PC-3 (cell line): ENCODE measurements around the gene C4orf33. TPM values are rescaled to one million over a fixed set of nuclear protein-coding genes. Genes with fewer than 3 reads are reported as not detected.
"Not testable (repeated sequence)": the region's sequence is repeated elsewhere in the genome, so short reads cannot be mapped to it uniquely, and the experiment has no call there.

Source experiments
- ATAC-seq: fragments of 200-7000 bp; cut with Tn5 transposase; 2 replicates; pipeline ENCODE4 v1.9.1; 2020; ENCODE audit warnings: mild to moderate bottlenecking, moderate library complexity
- BruUV-seq: library from RNA; stranded (reverse); fragments of 400-500 nt; replicated peaks from 2 replicates; lab custom pipeline; 2021; lab: Mats Ljungman, UMichigan
- CTCF ChIA-PET: fragments of 300-600 bp; sonication (Branson Sonifier 250); formaldehyde crosslinking; loops from one replicate; lab custom pipeline; 2022; ENCODE audit warnings: antibody characterized with exemption; lab: Charles Lee
- POLR2A ChIA-PET: fragments of 300-600 bp; sonication (Branson Sonifier 250); formaldehyde crosslinking; loops from one replicate; lab custom pipeline; 2022; ENCODE audit warnings: antibody characterized with exemption; ENCODE audit not compliant: unreplicated experiment; lab: Charles Lee
- DNase-seq: peaks from one replicate; pipeline ENCODE4 v3.0.0-alpha.2; 2015
- H2AFZ ChIP-seq: fragments of 300-600 bp; sonication (generic); 2 replicates; pipeline ENCODE4 v1.6.0; 2016; ENCODE audit warnings: antibody characterized with exemption, low read length
- H3F3A ChIP-seq: fragments of 300-600 bp; sonication (generic); one replicate; pipeline ENCODE4 v1.6.0; 2017; ENCODE audit warnings: antibody characterized with exemption, low read length, control low read depth, mild to moderate bottlenecking; ENCODE audit not compliant: unreplicated experiment
- H3K27ac ChIP-seq: fragments of 300-600 bp; sonication (generic); 2 replicates; pipeline ENCODE4 v1.5.1; 2016; ENCODE audit warnings: mild to moderate bottlenecking, low read length
- H3K27me3 ChIP-seq: fragments of 300-600 bp; sonication (generic); 2 replicates; pipeline ENCODE4 v1.6.1; 2016; ENCODE audit warnings: low read length, mixed read lengths
- H3K36me3 ChIP-seq: fragments of 300-600 bp; sonication (generic); 2 replicates; pipeline ENCODE4 v1.6.1; 2016; ENCODE audit warnings: low read depth, mixed run types, low read length, mixed read lengths
- H3K4me1 ChIP-seq: fragments of 300-600 bp; sonication (generic); 2 replicates; pipeline ENCODE4 v1.5.1; 2016; ENCODE audit warnings: low read length; ENCODE audit not compliant: insufficient read depth
- H3K4me2 ChIP-seq: fragments of 300-600 bp; sonication (generic); 2 replicates; pipeline ENCODE4 v1.6.0; 2016; ENCODE audit warnings: low read length
- H3K4me3 ChIP-seq: fragments of 300-600 bp; sonication (generic); 2 replicates; pipeline ENCODE4 v1.5.1; 2016; ENCODE audit warnings: mild to moderate bottlenecking, low read length, mixed read lengths
- H3K79me2 ChIP-seq: fragments of 300-600 bp; sonication (generic); 2 replicates; pipeline ENCODE4 v1.6.1; 2017; ENCODE audit warnings: low read length, mixed read lengths
- H3K9ac ChIP-seq: fragments of 300-600 bp; sonication (generic); 2 replicates; pipeline ENCODE4 v1.6.0; 2016; ENCODE audit warnings: mild to moderate bottlenecking, low read length
- H3K9me2 ChIP-seq: fragments of 300-600 bp; sonication (generic); replicated peaks from 2 replicates; pipeline ENCODE4 v1.6.1; 2016; ENCODE audit warnings: mixed run types, low read length, mixed read lengths
- H3K9me3 ChIP-seq: fragments of 300-600 bp; sonication (generic); 2 replicates; pipeline ENCODE4 v1.6.1; 2016; ENCODE audit warnings: low read length, mixed read lengths
- H4K20me1 ChIP-seq: fragments of 300-600 bp; sonication (generic); 2 replicates; pipeline ENCODE4 v1.6.1; 2016; ENCODE audit warnings: low read length, mixed read lengths
- EZH2 ChIP-seq: fragments of 300-600 bp; sonication (generic); IDR thresholded peaks from one replicate; pipeline ENCODE4 v1.6.1; 2017; ENCODE audit warnings: antibody characterized with exemption, mild to moderate bottlenecking, low read length; ENCODE audit not compliant: unreplicated experiment
- EZH2phosphoT487 ChIP-seq: fragments of 300-600 bp; sonication (generic); IDR thresholded peaks from 2 replicates; pipeline ENCODE4 v1.6.1; 2018; ENCODE audit warnings: mild to moderate bottlenecking, antibody characterized with exemption, low read length, borderline replicate concordance
- intact Hi-C: fragments of 100-400 bp; cut with micrococcal nuclease; formaldehyde crosslinking; loops from 2 replicates; pipeline ENCODE4 v1.9.0; 2023
- total RNA-seq: library from RNA; depleted of rRNA; stranded (reverse); fragments of >200 nt; gene quantifications from 2 replicates; pipeline ENCODE4 v1.2.3, GENCODE V29; 2014
- TF ChIP-seq, protein P1 (sequence below): fragments of 300-600 bp; sonication (generic); conservative IDR thresholded peaks from 2 replicates; pipeline ENCODE4 v1.5.1; 2017; ENCODE audit warnings: antibody characterized with exemption, low read depth, mild to moderate bottlenecking, low read length

Gene C4orf33
- total RNA-seq, 1 experiment from 2014 or later = 2.8 TPM

- CTCF ChIA-PET = no interaction called here
- no peak overlapping the region for H3K27ac ChIP-seq
These were observed 33.4 kb upstream of the C4orf33 start for GRCh38 chr4:129062580-129062979.

GRCh38 chr4:129063640-129064039 lies 32.3 kb upstream of the C4orf33 start:
- no TSS peak for BruUV-seq
- Histone ChIP-seq H3K36me3 (peaks cover 37% of the 10 kb centered on the region), H3K4me2 (no peak overlapping the region), H4K20me1 (no peaks in the 10 kb centered on the region), H3K27ac (0 out of 2 replicates have a peak overlapping the region, but pooled peaks have one; percentile 26), H3K4me3 (no peak overlapping the region), H3K9ac (no peak overlapping the region), H3K4me1 (peaks cover 18% of the 10 kb centered on the region), H3K9me3 (peaks cover 9% of the 10 kb centered on the region; the same call in 1 of the 2 replicates), H3F3A (no peaks in the 10 kb centered on the region), H3K9me2 (no peaks in the 10 kb centered on the region), H3K79me2 (0 out of 2 replicates have a peak, but pooled peaks cover 3% of the 10 kb centered on the region), H2AFZ (no peak overlapping the region), H3K27me3 (no peaks in the 10 kb centered on the region)
- CTCF ChIA-PET = no interaction called here
- TF ChIP-seq, protein P1, sequence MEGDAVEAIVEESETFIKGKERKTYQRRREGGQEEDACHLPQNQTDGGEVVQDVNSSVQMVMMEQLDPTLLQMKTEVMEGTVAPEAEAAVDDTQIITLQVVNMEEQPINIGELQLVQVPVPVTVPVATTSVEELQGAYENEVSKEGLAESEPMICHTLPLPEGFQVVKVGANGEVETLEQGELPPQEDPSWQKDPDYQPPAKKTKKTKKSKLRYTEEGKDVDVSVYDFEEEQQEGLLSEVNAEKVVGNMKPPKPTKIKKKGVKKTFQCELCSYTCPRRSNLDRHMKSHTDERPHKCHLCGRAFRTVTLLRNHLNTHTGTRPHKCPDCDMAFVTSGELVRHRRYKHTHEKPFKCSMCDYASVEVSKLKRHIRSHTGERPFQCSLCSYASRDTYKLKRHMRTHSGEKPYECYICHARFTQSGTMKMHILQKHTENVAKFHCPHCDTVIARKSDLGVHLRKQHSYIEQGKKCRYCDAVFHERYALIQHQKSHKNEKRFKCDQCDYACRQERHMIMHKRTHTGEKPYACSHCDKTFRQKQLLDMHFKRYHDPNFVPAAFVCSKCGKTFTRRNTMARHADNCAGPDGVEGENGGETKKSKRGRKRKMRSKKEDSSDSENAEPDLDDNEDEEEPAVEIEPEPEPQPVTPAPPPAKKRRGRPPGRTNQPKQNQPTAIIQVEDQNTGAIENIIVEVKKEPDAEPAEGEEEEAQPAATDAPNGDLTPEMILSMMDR = no peak
- TF ChIP-seq EZH2phosphoT487 (no peak), EZH2 (no peak)
- intact Hi-C loops = no loop called here
- ATAC-seq (peak; percentile 74), DNase-seq (peak; percentile 74)
- POLR2A ChIA-PET = no interaction called here

More at GRCh38 chr4:129062580-129062979, 33.4 kb upstream of the C4orf33 start:
- Histone ChIP-seq H3K27me3 (no peaks in the 10 kb centered on the region), H3K4me2 (no peak overlapping the region), H3K4me1 (peaks cover 18% of the 10 kb centered on the region), H4K20me1 (no peaks in the 10 kb centered on the region), H3K36me3 (peaks cover 37% of the 10 kb centered on the region), H3K9ac (no peak overlapping the region), H2AFZ (no peak overlapping the region), H3K9me2 (no peaks in the 10 kb centered on the region), H3F3A (no peaks in the 10 kb centered on the region), H3K9me3 (peaks cover 9% of the 10 kb centered on the region; the same call in 1 of the 2 replicates), H3K79me2 (0 out of 2 replicates have a peak, but pooled peaks cover 3% of the 10 kb centered on the region), H3K4me3 (no peak overlapping the region)
- ATAC-seq (no peak), DNase-seq (no peak)
- intact Hi-C loops = no loop called here
- BruUV-seq = no TSS peak
- TF ChIP-seq EZH2 = no peak
- TF ChIP-seq EZH2phosphoT487 = no peak
- TF ChIP-seq, protein P1 = no peak
- POLR2A ChIA-PET = no interaction called here

- H3K27me3 ChIP-seq = no peaks in the 10 kb centered on the region
- H3K36me3 ChIP-seq = peaks cover 37% of the 10 kb centered on the region
- no peak overlapping the region for H3K9ac ChIP-seq
- H3K9me2 ChIP-seq = no peaks in the 10 kb centered on the region
- peaks cover 18% of the 10 kb centered on the region for H3K4me1 ChIP-seq
- POLR2A ChIA-PET = no interaction called here
- 0 out of 2 replicates have a peak overlapping the region, but pooled peaks have one; percentile 7 for H3K4me3 ChIP-seq
- H4K20me1 ChIP-seq = no peaks in the 10 kb centered on the region
- H3K4me2 ChIP-seq = peak overlapping the region; percentile 45
- H2AFZ ChIP-seq = no peak overlapping the region
- 0 out of 2 replicates have a peak overlapping the region, but pooled peaks have one; percentile 13 for H3K27ac ChIP-seq
- CTCF ChIA-PET = no interaction called here
- BruUV-seq = no TSS peak
- peaks cover 7% of the 10 kb centered on the region; the same call in 1 of the 2 replicates for H3K9me3 ChIP-seq
- H3K79me2 ChIP-seq = 0 out of 2 replicates have a peak, but pooled peaks cover 3% of the 10 kb centered on the region
- TF ChIP-seq, protein P1 = no peak
- TF ChIP-seq EZH2 (no peak), EZH2phosphoT487 (no peak)
- DNase-seq = peak; percentile 75
- peak; percentile 69 for ATAC-seq
- no peaks in the 10 kb centered on the region for H3F3A ChIP-seq
- intact Hi-C loops = no loop called here
These were observed 31.2 kb upstream of the C4orf33 start for GRCh38 chr4:129064717-129065116.

GRCh38 chr4:129069537-129069936 lies 26.4 kb upstream of the C4orf33 start:
- H3K36me3 ChIP-seq, H3K9me2 ChIP-seq, H4K20me1 ChIP-seq, BruUV-seq, CTCF ChIA-PET, ATAC-seq, intact Hi-C loops, H3K9me3 ChIP-seq, H3K9ac ChIP-seq, POLR2A ChIA-PET, H3K79me2 ChIP-seq, H3K4me3 ChIP-seq, H3K27me3 ChIP-seq, H3K27ac ChIP-seq, H3K4me1 ChIP-seq, H3K4me2 ChIP-seq, DNase-seq, H3F3A ChIP-seq, H2AFZ ChIP-seq: not testable (repeated sequence)
